Inferior parietal cortex (tissue), 1 donor: Measurements from ENCODE around the gene SLC25A4.
"Not testable (repeated sequence)": the region's sequence is repeated elsewhere in the genome, so short reads cannot be mapped to it uniquely, and the experiment has no call there.

Experiments
- DNase-seq: peaks from one replicate; pipeline ENCODE4 v3.0.0-alpha.2; 2016; ENCODE audit errors: extremely low spot score

Gene SLC25A4

DNA sequence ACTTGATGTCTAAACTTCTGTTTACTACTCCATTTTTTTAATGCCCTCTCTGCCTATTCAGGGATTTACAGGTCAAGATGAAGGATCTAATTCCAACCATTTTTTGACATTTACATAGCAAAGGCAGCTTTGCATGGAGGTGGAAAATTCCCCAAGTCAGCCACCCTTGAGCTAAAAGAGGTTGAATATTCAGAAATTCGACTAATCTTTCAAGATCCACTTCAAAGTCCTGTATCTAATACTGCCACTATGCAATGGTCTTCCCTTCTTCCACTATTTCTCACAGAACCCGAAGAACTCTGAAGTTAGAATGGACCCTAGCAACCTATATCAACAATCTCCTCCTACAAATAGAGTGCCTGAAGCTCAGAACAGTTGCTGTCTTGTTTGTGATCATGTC lies 39.2 kb downstream of the SLC25A4 start:
- no peak for DNase-seq

DNA sequence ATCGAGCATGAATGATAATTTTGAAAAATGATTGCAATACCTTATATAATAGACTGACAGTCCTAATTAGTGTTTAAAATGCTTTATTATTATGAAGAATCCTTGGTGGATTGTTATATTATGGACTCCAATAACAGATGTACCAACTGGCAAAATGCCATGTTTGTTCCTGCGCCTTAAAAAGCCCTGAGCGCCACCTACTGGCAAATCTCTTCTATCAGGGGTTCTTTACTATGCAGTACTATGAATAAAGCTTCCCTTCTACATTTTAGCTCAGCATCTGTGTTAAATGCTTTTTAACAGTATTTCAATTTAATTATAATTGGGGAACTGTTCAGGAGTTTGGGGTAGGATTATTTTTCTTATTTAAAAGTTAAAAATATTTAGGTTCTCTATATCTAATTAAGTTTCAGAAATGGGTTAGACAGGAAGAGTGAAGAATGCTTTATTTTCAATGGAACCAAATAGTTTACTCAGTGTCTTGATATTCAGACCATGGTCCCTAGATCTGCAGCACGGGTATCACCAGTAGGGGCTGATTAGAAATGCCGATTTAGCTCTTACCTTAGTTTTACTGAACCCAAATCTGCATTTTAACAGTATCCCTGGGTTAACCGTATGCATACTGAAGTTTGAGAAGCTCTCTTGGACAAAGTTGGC lies 40.7 kb downstream of the SLC25A4 start:
- peak; percentile 97 for DNase-seq

DNA sequence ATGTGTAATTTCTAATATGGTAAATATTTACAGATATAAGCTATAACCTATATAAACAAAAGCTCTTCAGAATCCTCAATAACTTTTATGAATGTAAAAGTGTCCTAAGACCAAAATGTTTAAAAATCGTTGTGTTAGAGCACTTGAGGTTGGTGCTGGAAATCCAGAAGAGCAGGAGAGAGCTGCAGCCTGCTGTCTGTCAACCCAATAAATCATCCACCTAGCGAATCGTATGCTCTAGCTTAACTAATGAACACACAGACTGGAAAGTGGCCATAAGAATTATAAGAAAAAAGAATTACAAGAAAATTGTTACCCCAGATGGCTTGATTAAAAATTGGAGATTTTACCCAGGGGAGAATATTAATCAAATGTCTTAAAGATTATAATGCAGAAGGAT lies 43.7 kb downstream of the SLC25A4 start:
- no peak for DNase-seq

DNA sequence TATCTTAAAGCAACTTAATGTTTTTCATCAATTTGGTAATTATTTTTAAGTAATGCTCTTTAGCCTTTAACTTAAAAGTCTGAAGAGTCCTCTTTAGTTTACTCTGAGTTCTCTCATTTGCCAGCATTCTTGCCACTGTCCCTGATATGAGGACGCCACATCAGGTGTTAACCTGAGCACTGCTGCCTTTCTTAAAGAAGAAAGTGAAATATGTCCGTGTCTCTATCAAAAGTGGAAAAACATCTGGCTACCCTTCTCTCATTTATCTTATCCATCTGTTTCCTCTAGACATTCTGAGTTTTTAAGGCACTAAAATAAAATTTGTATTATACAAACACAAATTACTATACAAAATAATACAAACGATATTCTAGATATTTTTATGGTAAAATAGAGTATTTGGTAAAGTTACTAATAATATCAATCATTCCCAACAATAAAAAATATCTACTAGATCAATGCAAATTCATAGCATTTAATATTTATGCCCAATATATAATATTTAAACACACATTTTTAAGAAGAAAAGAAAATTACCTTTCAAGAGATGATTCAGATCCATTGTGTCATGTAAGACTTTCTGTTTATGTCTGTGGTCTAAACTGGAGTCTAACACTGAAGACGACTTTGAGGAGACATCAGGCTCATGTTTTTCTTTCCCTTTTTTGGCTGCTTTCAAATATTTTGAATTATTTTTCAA lies 46.7 kb downstream of the SLC25A4 start:
- DNase-seq: no peak

DNA sequence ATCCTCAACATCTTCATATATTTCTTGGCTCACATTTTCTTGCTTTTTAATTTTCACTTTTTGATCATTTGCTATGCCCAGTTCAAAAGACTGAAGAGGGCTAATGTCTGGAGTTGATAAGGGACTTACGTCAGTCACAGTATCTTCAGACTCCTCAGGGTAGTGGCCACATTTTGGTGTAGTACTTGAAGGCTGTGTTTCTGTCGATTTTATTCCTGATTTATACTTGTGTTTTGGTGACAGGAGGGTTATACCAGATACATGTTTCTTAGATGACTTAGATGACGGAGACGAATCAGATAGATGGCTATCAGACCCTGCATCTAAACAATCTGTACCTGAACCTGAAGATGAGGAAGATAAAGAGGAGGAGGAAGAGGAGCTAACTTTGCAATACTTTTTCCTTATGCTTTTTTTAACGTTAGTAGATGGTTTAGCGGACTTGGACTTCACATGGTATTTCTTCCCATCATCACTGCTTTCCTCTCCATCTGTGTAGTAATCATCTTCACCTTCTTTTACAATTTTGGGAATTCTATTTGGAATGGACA lies 47.3 kb downstream of the SLC25A4 start:
- DNase-seq: no peak

DNA sequence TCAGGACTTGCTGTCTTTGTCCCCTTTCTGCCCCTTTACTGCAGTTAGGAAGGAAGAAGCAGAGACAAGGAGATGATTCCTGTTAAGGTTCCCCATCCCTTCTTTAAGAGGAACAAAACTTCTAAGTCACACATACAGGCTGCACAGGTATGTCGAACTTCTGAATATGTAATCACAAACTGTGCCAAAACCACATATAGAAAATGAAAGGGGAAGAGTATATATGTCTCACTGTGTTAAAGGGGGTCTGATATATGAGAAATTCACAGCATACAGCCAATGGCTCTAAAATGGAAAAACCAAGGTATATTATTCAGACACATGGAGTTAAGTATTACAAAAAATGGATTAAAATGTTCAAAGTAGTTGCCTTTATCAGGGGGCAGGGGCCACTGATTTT lies 49.0 kb downstream of the SLC25A4 start:
- DNase-seq: no peak

DNA sequence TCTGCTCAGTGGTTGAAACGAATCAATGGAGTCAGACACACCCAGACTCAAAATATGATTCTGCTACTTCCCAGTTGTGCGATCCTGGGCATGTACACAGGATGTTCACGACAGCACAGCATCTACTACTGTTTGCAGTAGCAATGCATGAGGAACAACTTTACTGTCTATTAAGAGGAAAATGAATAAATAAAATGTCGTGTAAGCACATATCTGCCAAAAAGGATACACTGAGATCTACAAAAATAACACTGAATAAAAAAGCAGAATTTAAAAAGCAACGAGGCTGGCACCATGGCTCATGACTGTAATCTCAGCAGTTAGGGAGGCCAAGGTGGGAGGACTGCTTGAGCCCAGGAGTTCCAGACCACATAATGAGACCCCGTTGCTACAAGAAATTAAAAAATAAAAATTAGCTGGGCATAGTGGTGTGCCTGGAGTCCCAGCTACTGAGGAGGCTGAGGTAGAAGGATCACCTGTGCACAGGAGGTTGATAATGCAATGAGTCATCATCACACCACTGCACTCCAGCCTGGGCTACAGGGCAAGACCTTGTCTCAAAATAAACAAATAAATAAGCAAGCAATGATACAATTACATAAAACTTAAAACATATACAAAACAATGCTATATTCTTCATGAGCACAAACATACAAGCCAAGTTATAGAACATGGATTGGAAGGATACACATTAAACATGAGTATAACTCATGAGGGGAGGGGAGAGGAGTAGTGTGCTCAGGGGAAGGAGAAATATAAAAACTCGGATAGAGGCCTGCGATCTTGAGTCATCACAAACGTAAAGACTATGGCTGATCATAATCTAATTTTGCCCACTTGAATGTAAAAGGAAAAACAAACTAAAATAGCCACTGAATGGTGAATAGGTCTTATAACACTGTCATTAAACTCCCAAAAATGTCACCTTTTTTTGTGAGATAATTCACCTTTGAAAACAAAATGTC lies 52.1 kb downstream of the SLC25A4 start:
- no peak for DNase-seq

DNA sequence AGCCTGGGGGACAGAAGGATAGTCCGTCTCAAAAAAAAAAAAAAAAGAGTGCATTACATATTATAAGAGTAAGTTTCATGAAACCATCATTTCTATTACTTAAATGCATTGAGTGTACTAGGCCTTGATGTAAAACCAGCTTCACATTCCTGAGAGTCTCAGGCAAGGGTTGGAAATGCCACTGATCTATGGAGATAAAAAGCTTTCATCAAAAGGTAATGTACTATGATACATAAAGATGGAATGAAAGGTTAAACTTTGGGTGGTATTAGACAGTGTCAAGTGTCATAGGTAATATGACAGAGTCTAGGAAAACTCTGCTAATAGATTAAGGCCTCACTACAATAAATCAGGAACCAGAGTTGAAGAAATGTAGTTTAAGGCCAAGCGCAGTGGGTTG lies 53.4 kb downstream of the SLC25A4 start:
- DNase-seq: no peak

DNA sequence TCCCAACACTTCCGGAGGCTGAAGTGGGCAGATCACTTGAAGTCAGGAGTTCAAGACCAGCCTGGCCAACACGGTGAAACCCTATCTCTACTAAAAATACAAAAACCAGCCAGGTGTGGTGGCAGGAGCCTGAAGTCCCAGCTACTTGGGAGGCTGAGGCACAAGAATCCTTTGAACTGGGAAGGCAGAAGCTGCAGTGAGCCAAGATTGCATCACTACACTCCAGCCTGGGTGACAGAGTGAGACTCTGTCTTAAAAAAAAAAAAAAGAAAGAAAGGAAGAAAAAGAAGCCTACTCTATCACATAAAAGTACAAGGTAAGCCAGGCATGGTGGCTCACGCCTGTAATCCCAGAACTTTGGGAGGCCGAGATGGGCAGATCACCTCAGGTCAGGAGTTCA lies 55.1 kb downstream of the SLC25A4 start:
- not testable (repeated sequence) for DNase-seq
